RPMI7951 (cell line): ENCODE results near the gene INHA. TPM values are rescaled to one million over a fixed set of nuclear protein-coding genes. Genes with fewer than 3 reads are reported as not detected.

Source experiments
- DNase-seq: peaks from one replicate; pipeline ENCODE4 v3.0.0-alpha.2; 2012; ENCODE audit warnings: low read depth
- total RNA-seq: library from RNA; depleted of rRNA; stranded (reverse); fragments of >200 nt; shearing (Covaris generic); gene quantifications from 2 replicates; pipeline ENCODE4 v1.2.3, GENCODE V29; 2014

INHA gene
- total RNA-seq, 1 experiment from 2014 or later = 0.12 TPM

GRCh38 chr2:219540784-219541504 lies 31.2 kb upstream of the INHA start:
- DNase-seq = no peak

DNA sequence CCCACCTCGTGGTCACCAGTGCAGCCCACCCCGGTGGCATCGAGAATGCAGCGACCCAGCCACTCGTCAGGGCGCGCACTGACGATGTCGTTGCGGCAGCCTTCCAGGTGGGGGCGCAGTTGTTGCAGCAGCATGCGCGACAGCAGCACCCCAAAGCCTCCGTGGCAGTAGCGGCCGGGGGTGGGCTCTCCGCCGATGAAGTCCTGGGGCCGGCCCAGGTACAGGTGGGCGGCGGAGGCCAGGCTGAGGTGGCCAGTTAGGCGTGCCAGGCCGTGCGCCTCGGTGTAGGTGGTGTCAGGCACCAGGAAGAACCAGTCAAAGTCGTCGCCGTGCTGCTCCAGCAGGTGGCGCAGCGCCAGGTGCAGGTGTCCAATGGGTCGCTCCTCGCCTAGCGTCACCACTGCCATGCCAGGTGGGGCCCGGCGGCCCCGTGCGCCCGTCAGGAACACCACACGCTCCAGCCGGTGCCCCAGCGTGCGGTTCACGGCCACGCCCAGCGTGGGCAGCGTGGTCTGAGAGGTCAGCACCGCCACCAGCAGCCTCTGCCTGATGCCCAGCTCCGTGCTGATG lies 30.4 kb upstream of the INHA start:
- peak; percentile 52 for DNase-seq

DNA sequence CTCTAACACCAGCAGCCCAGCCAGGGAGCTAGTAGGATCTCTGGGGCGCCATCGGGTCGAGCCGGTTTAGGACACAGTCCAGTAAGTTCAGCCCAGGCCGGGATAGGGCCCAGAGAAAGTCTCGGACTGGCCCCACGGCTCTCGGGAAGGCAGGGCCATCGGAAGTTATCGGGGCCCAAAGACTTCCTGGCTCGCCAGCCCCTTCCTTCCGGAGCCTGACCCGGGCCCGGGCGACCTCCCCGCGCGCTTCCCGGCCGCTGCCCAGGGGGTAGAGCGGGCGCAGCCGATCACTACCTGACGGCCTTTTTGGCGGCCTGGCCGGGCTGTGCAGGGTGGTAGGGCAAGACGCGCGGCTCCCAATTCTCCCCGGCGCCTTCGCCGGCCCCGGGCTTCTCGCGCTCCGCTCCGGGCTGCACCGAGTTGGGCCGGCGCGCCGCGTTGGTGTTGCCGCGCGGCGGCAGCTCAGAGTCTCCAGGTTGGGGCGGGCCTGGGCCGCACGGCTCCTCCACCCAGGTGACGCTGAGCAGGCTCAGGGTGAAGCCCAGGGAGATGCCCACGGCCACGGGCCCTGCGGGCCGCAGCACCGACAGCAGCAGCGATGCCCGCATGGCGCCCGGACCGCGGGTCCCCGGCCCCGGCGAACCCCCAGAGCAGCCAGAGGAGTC lies 29.0 kb upstream of the INHA start:
- DNase-seq = peak; percentile 55

DNA sequence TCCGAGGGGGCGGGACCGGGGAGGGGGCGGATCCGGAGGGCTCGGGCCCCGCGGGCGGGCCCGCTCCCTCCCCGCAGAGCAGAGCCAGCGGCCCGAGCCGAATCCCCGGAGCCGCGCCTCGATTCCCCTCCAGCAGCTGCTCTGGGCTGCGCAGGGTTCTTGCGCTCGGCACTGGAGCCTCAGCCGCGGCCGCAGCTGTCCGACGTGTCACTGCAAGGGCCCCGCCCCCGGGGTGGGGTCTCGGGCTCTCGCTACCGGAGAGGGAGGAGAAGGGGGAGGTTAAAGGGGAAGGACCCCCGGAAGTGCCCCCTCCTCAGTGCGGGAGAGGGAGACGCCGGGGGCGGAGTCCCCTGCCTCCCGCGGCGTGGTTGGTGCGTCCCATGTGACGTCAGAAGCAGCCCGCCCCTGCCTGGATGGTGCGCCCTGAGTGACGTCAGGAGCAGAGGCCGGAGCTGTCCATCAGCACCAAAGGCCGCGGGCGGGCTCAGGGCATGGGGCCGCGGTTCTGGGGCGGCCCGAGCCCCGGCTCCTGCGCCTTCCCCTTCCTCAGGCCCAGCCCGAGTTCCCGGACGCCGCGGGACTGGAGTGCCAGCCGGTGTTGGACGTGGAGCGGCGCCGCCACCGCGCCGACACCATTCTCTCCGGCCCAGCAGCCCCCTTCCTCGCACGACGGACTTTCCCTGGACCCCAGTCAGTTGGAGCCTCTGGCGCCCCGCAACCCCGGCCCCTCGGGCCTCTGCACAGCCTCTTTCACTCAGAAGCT lies 28.3 kb upstream of the INHA start, which contains the start of the genes CHPF and TMEM198:
Gene CHPF, minus strand, starts transcription at position 214 of the 763 bp plus-strand sequence. CDS start 271 bp downstream, outside the sequence.
Gene TMEM198, plus strand, starts transcription at position 433 of the 763 bp plus-strand sequence. CDS start 700 bp downstream, outside the sequence.
- peak; percentile 99 for DNase-seq

GRCh38 chr2:219544567-219544966 lies 27.5 kb upstream of the INHA start:
- DNase-seq = no peak

GRCh38 chr2:219545295-219545942 lies 26.7 kb upstream of the INHA start:
- no peak for DNase-seq

DNA sequence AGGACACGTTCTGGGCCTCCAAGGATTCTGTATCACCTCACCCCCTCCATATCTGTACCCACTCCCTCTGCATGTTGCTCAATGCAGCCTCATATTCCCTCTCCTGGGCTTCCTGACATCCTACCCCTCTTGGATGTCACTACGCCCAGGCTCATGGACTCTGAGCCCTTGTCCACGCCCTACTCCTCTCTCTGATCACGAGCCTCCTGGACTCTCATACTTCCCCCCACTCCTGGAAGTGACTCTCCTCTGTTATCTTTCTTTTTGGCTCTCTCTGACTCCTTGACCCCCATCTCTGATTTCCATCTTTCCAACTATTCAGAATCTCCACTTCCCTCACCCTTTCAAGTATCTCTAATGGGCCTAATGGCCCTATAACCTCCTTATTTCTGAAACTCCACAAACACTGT lies 26.2 kb upstream of the INHA start:
- no peak for DNase-seq

- no peak for DNase-seq
Measured at GRCh38 chr2:219547621-219548020, 24.5 kb upstream of the INHA start.

- no peak for DNase-seq
Measured at GRCh38 chr2:219548990-219549389, 23.1 kb upstream of the INHA start.

DNA sequence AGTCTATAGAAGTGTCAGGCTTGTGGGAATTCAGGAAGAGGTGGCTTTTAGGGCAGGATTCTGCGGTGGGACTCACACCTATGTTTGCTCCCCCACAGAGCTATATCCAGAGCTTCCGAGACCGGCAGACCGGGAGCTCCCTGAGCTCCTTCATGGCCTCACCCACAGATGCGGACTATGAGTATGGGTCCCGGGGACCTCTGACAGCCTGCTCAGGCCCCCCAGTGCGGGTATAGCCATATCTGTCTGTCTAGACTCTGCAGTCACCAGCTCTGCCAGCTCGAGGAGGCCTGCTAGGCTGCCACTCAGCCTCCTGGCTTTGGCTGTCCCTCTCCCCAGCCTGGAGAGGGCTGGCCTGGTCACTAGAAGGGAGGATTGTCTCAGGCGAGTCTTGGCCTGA lies 22.5 kb upstream of the INHA start:
- no peak for DNase-seq

- DNase-seq = peak; percentile 67
Measured at GRCh38 chr2:219551441-219552381, 20.4 kb upstream of the INHA start.

- peak; percentile 83 for DNase-seq
Measured at GRCh38 chr2:219552382-219553167, 19.5 kb upstream of the INHA start.

- no peak for DNase-seq
Measured at GRCh38 chr2:219553168-219553417, 19.0 kb upstream of the INHA start.

GRCh38 chr2:219553463-219553963 lies 18.6 kb upstream of the INHA start:
- DNase-seq = no peak

DNA sequence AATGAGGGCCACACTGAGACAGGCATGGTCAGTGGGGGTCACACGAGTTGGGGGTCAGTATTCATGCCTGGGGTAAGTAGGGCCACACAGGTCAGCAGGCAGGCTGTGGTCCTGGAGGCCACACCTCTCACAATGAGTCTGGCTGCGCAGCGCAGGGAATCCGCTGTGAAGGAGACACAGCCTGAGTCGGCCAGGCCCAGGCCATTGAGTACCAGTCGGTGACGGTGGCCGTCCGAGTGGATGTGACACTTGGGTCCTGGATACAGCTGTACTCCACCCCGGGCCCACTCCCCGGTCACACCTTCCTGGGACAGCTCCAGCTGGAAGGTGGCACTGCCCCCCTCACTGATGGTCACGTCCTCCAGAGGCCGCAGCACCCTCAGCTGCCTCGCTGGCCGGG lies 17.8 kb upstream of the INHA start:
- no peak for DNase-seq

- no peak for DNase-seq
Measured at GRCh38 chr2:219555956-219556355, 16.2 kb upstream of the INHA start.

DNA sequence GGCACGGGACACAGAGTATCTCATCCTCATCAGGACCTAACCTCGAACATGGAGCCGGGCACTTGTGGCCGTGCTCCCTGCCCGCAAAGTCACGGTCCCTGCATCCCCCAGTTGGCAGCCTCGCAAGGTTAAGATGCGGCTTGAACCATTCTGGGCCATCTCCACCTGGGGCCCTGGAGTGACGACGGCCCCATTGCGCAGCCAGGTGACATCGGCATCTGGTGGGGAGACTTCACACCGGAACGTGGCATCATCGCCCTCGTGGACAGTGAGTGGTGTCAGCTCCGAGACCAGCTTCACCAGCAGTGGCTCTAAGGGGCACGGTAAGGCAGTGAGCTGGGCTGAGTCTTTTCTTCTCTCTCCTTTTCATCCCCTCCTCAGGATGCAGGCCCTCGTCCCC lies 15.7 kb upstream of the INHA start:
- DNase-seq = no peak

- DNase-seq = no peak
Measured at GRCh38 chr2:219557320-219557719, 14.8 kb upstream of the INHA start.
